Liver (tissue), 9 donors: Measurements from ENCODE around the gene STMP1. TPM values are rescaled to one million over a fixed set of nuclear protein-coding genes. Genes with fewer than 3 reads are reported as not detected.

Experiments
- DNase-seq: peaks from one replicate; pipeline ENCODE4 v3.0.0-alpha.2; 2017; ENCODE audit warnings: low spot score
- H3K27ac ChIP-seq, 2 donors: one replicate each; pipeline ENCODE4 v1.7.0; 2013; ENCODE audit warnings: inconsistent platforms in 2 of 2, low read length in 2 of 2, control low read depth in 1 of 2, low read depth in 1 of 2, mild to moderate bottlenecking in 1 of 2
- H3K27me3 ChIP-seq, 4 donors: one replicate each; pipeline versions ENCODE4 v1.6.1 to v1.7.0; 2013; ENCODE audit warnings: low read length in 3 of 4, inconsistent platforms in 1 of 4, mild to moderate bottlenecking in 1 of 4, moderate library complexity in 1 of 4; ENCODE audit not compliant: control insufficient read depth in 4 of 4, insufficient read depth in 4 of 4
- H3K36me3 ChIP-seq, 4 donors: one replicate each; pipeline versions ENCODE4 v1.6.1 to v1.7.0; 2013; ENCODE audit warnings: low read length in 3 of 4, mild to moderate bottlenecking in 3 of 4, low read depth in 1 of 4, moderate library complexity in 1 of 4; ENCODE audit not compliant: control insufficient read depth in 4 of 4, insufficient read depth in 3 of 4
- H3K4me1 ChIP-seq, 4 donors: one replicate each; pipeline versions ENCODE4 v1.6.1 to v1.7.0; 2013; ENCODE audit warnings: low read length in 3 of 4, mild to moderate bottlenecking in 3 of 4, moderate library complexity in 1 of 4; ENCODE audit not compliant: control insufficient read depth in 4 of 4, insufficient read depth in 4 of 4
- H3K4me3 ChIP-seq, 3 donors: one replicate each; pipeline versions ENCODE4 v1.6.1 to v1.7.0; 2013; ENCODE audit warnings: low read length in 3 of 3, control low read depth in 1 of 3, low read depth in 1 of 3, mild to moderate bottlenecking in 1 of 3
- H3K9ac ChIP-seq, 2 donors: one replicate each; pipeline ENCODE4 v1.7.0; 2013; ENCODE audit warnings: low read length in 2 of 2, mild to moderate bottlenecking in 2 of 2, moderate library complexity in 2 of 2, control low read depth in 1 of 2, low read depth in 1 of 2
- H3K9me3 ChIP-seq, 4 donors: one replicate each; pipeline versions ENCODE4 v1.6.1 to v1.7.0; 2013; ENCODE audit warnings: low read length in 3 of 4; ENCODE audit not compliant: control insufficient read depth in 4 of 4
- EGR1 ChIP-seq, 2 donors: IDR thresholded peaks; 2 replicates each; pipeline ENCODE4 v1.6.1; 2016 to 2018; ENCODE audit warnings: antibody characterized with exemption in 2 of 2, low read depth in 2 of 2
- FOXA1 ChIP-seq: IDR thresholded peaks from 2 replicates; pipeline ENCODE4 v1.6.1; 2016; ENCODE audit warnings: antibody characterized with exemption
- FOXA2 ChIP-seq: IDR thresholded peaks from 2 replicates; pipeline ENCODE4 v1.6.1; 2016; ENCODE audit warnings: antibody characterized with exemption
- GABPA ChIP-seq, 2 donors: IDR thresholded peaks in 1 of 2; conservative IDR thresholded peaks in 1 of 2; 2 replicates each; pipeline ENCODE4 v1.6.1; 2016; ENCODE audit warnings: antibody characterized with exemption in 2 of 2, mild to moderate bottlenecking in 1 of 2, moderate library complexity in 1 of 2
- HNF4A ChIP-seq, 2 donors: conservative IDR thresholded peaks; 2 replicates each; pipeline ENCODE4 v1.6.1; 2016; ENCODE audit warnings: antibody characterized with exemption in 2 of 2, mild to moderate bottlenecking in 2 of 2
- HNF4G ChIP-seq: IDR thresholded peaks from 2 replicates; pipeline ENCODE4 v1.6.1; 2016; ENCODE audit warnings: antibody characterized with exemption
- JUND ChIP-seq, 2 donors: IDR thresholded peaks; 2 replicates each; pipeline ENCODE4 v1.6.1; 2016; ENCODE audit warnings: antibody characterized with exemption in 2 of 2
- NR2F2 ChIP-seq: IDR thresholded peaks from 2 replicates; pipeline ENCODE4 v1.6.1; 2016; ENCODE audit warnings: antibody characterized with exemption
- RAD21 ChIP-seq, 2 donors: IDR thresholded peaks; 2 replicates each; pipeline ENCODE4 v1.6.1; 2016; ENCODE audit warnings: antibody characterized with exemption in 2 of 2, mild to moderate bottlenecking in 2 of 2
- RXRA ChIP-seq, 2 donors: IDR thresholded peaks; 2 replicates each; pipeline ENCODE4 v1.6.1; 2017 to 2018; ENCODE audit warnings: antibody characterized with exemption in 2 of 2, mild to moderate bottlenecking in 1 of 2
- SP1 ChIP-seq: IDR thresholded peaks from 2 replicates; pipeline ENCODE4 v1.6.1; 2018; ENCODE audit warnings: antibody characterized with exemption, mild to moderate bottlenecking
- TAF1 ChIP-seq: conservative IDR thresholded peaks from 2 replicates; pipeline ENCODE4 v1.6.1; 2016; ENCODE audit warnings: antibody characterized with exemption, mild to moderate bottlenecking
- YY1 ChIP-seq: IDR thresholded peaks from 2 replicates; pipeline ENCODE4 v1.6.1; 2016; ENCODE audit warnings: antibody characterized with exemption, mild to moderate bottlenecking
- WGBS: extraction: QIAGEN DNeasy Blood & Tissue Kit; methylation state at CpG from one replicate; pipeline ENCODE4 v1.1.7; 2013; 5-methylcytosine and 5-hydroxymethylcytosine counted together
- polyA plus RNA-seq, 2 donors: library from polyadenylated mRNA; stranded (reverse) in 1 of 2; unstranded in 1 of 2; fragments of 200-250 nt in 1 of 2; fragments of >200 nt in 1 of 2; fragmentation: Nextera tagmentation in 1 of 2; extraction: Ambion mirVana in 1 of 2; gene quantifications; one replicate each; pipeline versions ENCODE4 v1.2.1 to v1.2.3, GENCODE V29; 2013 to 2015
- total RNA-seq, 2 donors: library from RNA; depleted of rRNA; stranded (reverse); fragments of >200 nt; gene quantifications; one replicate each; pipeline ENCODE4 v1.2.3, GENCODE V29; 2014
- TF ChIP-seq, protein P1 (sequence below): IDR thresholded peaks from 2 replicates; pipeline ENCODE4 v1.6.1; 2016; ENCODE audit warnings: antibody characterized with exemption, mild to moderate bottlenecking
- TF ChIP-seq, protein P2 (sequence below): IDR thresholded peaks from 2 replicates; pipeline ENCODE4 v1.6.1; 2016; ENCODE audit warnings: antibody characterized with exemption
- TF ChIP-seq, protein P3 (sequence below): fragments of 150-350 bp; IDR thresholded peaks from 2 replicates; pipeline ENCODE4 v1.5.1; 2017; ENCODE audit warnings: improper control_type of control experiment, low read depth, low read length; ENCODE audit not compliant: missing input control
- TF ChIP-seq, protein P4 (sequence below): IDR thresholded peaks from 2 replicates; pipeline ENCODE4 v1.6.1; 2016; ENCODE audit warnings: antibody characterized with exemption
- TF ChIP-seq, protein P5 (sequence below): IDR thresholded peaks from 2 replicates; pipeline ENCODE4 v1.6.1; 2016; ENCODE audit warnings: antibody characterized with exemption
- donor health status: healthy.
- donor health status: healthy.
- donor health status: healthy.
- donor health status: healthy.
- donor health status: healthy.

The STMP1 gene
- total and polyA plus RNA-seq, 4 donors = 6.8 to 30.7 (median 13.8) TPM

DNA sequence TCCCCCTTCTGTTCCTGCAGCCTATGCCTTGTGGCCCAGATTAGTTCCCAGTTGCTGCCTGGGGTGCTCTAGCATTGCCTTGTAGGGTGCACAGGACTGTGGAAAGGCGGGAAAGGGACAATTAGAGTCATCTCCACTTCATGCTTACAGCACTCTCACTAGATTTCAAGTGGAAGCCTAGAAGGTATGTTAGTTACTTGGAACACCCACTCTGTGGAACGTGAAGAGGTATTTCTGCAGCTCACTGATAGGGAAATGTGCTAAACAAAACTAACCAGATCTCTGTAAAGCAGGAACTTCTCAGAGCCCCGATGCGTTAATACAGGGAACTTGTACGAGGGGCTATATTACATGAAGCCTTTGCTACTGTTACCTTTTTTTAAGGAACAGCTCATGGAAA lies 19.4 kb downstream of the STMP1 start (continued):
- TF ChIP-seq FOXA2 = no peak

DNA sequence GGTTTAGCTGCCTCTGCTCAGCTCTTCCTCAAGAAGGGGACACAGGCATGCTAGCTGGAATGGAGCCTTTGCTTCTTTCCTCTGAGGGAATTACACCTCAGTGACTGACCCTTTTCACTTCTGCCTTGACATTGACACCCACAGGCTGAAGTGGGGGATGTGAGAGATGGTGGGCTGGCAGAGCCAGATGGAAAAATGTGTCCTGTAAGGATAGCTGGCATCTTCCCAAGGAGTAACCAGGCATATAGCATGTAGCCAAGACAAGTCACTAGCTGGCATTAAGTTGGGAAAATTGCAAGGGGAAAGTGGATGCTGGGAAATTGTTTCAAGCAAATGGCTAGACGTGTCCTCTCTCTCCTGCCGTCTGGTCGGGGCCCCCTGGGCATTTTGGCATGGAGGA lies 19.9 kb downstream of the STMP1 start:
- 98% methylated on average over 3 of the region's 3 CpGs for WGBS
- TF ChIP-seq RAD21 (IDR thresholded peaks at IDR 0.05) (no peak), FOXA1 (no peak), EGR1 (IDR thresholded peaks at IDR 0.05; ENCODE audit: low read depth in 2 of 2) (no peak), NR2F2 (no peak), FOXA2 (no peak), JUND (IDR thresholded peaks at IDR 0.05) (no peak), RXRA (IDR thresholded peaks at IDR 0.05) (no peak), HNF4G (no peak), YY1 (no peak), GABPA (IDR thresholded peaks at IDR 0.05 in 1 of 2, conservative IDR thresholded peaks at IDR 0.05 in 1 of 2) (no peak), TAF1 (no peak), HNF4A (conservative IDR thresholded peaks at IDR 0.05) (no peak), SP1 (no peak)
- TF ChIP-seq, protein P1, sequence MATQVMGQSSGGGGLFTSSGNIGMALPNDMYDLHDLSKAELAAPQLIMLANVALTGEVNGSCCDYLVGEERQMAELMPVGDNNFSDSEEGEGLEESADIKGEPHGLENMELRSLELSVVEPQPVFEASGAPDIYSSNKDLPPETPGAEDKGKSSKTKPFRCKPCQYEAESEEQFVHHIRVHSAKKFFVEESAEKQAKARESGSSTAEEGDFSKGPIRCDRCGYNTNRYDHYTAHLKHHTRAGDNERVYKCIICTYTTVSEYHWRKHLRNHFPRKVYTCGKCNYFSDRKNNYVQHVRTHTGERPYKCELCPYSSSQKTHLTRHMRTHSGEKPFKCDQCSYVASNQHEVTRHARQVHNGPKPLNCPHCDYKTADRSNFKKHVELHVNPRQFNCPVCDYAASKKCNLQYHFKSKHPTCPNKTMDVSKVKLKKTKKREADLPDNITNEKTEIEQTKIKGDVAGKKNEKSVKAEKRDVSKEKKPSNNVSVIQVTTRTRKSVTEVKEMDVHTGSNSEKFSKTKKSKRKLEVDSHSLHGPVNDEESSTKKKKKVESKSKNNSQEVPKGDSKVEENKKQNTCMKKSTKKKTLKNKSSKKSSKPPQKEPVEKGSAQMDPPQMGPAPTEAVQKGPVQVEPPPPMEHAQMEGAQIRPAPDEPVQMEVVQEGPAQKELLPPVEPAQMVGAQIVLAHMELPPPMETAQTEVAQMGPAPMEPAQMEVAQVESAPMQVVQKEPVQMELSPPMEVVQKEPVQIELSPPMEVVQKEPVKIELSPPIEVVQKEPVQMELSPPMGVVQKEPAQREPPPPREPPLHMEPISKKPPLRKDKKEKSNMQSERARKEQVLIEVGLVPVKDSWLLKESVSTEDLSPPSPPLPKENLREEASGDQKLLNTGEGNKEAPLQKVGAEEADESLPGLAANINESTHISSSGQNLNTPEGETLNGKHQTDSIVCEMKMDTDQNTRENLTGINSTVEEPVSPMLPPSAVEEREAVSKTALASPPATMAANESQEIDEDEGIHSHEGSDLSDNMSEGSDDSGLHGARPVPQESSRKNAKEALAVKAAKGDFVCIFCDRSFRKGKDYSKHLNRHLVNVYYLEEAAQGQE = no peak
- TF ChIP-seq, protein P2, sequence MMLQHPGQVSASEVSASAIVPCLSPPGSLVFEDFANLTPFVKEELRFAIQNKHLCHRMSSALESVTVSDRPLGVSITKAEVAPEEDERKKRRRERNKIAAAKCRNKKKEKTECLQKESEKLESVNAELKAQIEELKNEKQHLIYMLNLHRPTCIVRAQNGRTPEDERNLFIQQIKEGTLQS = no peak
- TF ChIP-seq, protein P3, sequence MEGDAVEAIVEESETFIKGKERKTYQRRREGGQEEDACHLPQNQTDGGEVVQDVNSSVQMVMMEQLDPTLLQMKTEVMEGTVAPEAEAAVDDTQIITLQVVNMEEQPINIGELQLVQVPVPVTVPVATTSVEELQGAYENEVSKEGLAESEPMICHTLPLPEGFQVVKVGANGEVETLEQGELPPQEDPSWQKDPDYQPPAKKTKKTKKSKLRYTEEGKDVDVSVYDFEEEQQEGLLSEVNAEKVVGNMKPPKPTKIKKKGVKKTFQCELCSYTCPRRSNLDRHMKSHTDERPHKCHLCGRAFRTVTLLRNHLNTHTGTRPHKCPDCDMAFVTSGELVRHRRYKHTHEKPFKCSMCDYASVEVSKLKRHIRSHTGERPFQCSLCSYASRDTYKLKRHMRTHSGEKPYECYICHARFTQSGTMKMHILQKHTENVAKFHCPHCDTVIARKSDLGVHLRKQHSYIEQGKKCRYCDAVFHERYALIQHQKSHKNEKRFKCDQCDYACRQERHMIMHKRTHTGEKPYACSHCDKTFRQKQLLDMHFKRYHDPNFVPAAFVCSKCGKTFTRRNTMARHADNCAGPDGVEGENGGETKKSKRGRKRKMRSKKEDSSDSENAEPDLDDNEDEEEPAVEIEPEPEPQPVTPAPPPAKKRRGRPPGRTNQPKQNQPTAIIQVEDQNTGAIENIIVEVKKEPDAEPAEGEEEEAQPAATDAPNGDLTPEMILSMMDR = no peak
- TF ChIP-seq, protein P4, sequence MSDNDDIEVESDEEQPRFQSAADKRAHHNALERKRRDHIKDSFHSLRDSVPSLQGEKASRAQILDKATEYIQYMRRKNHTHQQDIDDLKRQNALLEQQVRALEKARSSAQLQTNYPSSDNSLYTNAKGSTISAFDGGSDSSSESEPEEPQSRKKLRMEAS = no peak
- TF ChIP-seq, protein P5, sequence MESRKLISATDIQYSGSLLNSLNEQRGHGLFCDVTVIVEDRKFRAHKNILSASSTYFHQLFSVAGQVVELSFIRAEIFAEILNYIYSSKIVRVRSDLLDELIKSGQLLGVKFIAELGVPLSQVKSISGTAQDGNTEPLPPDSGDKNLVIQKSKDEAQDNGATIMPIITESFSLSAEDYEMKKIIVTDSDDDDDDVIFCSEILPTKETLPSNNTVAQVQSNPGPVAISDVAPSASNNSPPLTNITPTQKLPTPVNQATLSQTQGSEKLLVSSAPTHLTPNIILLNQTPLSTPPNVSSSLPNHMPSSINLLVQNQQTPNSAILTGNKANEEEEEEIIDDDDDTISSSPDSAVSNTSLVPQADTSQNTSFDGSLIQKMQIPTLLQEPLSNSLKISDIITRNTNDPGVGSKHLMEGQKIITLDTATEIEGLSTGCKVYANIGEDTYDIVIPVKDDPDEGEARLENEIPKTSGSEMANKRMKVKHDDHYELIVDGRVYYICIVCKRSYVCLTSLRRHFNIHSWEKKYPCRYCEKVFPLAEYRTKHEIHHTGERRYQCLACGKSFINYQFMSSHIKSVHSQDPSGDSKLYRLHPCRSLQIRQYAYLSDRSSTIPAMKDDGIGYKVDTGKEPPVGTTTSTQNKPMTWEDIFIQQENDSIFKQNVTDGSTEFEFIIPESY = no peak
- Histone ChIP-seq H3K27me3 (no peaks in the 10 kb centered on the region), H3K9ac (no peak overlapping the region), H3K9me3 (no peaks in the 10 kb centered on the region), H3K4me1 (peaks cover 0 to 16% (median 12%) of the 10 kb centered on the region in 4 donors), H3K36me3 (peaks cover 0 to 6% (median 0%) of the 10 kb centered on the region in 4 donors), H3K4me3 (no peak overlapping the region), H3K27ac (no peak overlapping the region)
- DNase-seq = no peak
